Measurements from ENCODE around the gene CCDC91.
"Not testable (repeated sequence)": the region's sequence is repeated elsewhere in the genome, so short reads cannot be mapped to it uniquely, and the experiment has no call there.

CCDC91 gene

DNA sequence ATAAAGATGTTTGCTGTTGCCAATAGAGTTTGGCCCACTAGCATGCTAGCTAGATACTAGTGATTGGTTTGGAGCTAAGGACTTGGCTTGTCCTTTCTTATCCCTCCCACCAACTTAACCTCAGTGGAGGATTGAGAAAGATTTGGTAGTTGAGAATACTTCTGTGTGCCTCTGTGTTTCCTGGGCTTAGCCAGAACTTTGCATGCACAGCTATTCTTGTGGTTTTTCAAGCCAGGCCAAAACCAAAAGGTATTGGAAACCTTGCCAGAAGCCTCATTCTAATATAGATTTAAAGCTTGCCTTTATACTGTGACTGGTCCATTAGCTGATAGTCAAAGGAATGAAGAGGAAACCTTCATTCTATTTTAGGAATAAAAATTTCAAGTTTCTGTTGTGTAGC is 188.5 kb downstream of the CCDC91 start:
- DNase-seq: no peak

DNA sequence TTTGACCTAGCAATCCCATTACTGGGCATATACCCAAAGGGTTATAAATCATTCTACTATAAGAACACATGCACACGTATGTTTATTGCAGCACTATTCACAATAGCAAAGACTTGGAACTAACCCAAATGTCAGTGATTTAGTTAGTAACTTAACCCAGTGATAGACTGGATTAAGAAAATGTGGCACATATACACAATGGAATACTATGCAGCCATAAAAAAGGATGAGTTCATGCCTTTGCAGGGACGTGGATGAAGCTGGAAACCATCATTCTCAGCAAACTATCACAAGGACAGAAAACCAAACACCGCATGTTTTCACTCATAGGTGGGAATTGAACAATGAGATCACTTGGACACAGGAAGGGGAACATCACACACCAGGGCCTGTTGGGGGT is 189.5 kb downstream of the CCDC91 start:
- DNase-seq: not testable (repeated sequence)

- DNase-seq: no peak
Observed at GRCh38 chr12:28383368-28383767, 193.1 kb downstream of the CCDC91 start.

DNA sequence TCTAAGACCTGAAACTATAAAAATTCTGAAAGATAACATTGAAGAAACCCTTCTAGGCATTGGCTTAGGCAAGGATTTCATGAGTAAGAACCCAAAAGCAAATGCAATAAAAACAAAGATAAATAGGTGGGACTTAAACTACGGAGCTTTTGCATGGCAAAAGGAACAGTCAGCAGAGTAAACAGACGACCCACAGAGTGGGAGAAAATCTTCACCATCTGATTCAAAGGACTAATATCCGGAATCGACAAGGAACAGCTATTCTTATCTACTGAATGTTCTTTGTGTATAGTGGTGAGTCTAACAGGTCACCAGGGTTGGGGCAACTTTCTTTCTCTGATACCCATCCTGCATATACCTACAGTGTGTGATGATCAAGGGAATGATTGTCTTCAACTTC is 198.6 kb downstream of the CCDC91 start:
- no peak for DNase-seq

DNA sequence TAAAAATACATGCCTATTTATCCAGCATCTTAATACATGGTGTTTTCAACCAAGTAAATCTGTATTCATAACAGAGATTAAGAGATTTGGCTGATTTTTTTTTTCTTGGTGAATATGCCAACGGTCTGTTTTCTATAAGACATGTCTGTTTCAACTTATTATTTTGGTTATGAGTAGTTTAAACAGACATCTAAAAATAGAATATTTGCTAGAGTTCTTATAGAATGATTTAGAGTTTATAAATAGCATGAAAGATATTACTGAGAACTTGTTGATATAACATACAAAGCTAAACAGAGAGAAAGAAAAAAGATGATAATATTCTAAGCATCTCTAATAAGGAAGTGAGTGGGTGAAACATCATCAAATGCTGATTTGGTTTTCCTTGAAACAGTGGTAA is 199.9 kb downstream of the CCDC91 start:
- DNase-seq: no peak

- DNase-seq: no peak
Observed at GRCh38 chr12:28390761-28391385, 200.6 kb downstream of the CCDC91 start.

GRCh38 chr12:28409892-28410291 is 219.6 kb downstream of the CCDC91 start:
- no peak for DNase-seq

DNA sequence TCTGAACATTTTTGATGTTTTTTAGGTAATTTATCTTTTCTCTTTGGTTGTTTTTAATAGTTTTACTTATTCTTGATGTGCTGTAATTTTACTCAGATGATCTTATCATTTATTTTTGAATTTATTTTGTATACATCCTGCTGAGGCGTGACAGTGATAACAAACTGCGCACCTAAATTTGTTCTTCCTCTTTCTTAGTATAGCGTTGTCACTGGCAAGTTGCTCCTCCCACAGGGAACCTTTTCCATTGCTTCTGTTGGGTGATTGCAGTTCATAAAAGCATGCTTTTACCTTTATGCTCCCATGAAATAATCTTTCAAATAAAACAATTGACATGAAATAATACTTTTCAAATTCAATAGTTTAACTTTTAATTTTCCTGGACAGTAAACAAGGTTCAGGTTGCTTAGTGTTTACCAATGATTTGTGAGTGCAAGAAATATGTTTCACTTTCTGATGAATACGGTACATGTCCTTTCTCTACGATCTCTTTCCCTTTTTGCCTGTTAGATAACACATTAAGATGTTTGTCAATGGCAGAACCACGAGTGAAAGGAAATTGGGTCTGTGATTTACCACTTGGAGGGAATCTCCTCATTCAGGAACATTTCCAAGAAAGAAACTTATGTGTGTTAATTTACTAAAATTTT is 223.3 kb downstream of the CCDC91 start:
- DNase-seq: no peak

- no peak for DNase-seq
Observed at GRCh38 chr12:28415755-28416154, 225.5 kb downstream of the CCDC91 start.

DNA sequence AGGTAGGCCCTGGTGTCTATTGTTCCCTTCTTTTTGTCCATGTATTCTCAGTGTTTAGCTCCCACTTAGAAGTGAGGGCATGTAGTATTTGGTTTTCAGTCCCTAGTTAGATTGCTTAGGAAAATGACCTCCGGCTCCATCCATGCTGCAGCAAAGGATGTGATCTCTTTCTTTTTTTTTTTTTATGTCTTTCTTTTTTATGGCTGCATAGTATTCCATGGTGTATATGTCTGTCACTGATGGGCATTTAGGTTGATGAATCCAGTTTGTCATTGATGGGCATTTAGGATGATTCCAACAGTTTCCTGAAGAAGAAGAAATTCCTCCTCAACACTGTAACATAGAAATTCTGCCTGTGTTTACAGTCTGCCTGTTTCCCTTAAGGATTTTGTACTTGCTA is 231.1 kb downstream of the CCDC91 start:
- no peak for DNase-seq

DNA sequence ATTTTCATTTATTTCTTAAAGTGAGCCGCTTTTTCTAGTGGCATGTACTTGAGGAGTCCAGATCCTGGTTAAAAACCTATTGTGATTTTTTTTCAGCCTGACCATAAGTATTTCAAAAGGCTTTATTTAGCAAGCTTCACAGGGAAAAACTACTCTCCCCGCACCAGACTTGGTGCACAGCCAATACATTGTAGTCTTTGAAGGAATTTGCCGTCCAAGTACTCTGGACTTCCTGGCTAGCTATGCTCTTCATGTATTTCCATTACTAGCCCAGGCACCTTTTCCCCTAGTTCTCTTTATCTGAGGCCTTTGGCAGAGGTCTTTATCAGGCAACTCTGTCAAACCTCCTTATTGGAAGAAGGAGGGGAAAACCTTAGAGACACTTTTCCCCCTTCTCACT is 234.7 kb downstream of the CCDC91 start:
- DNase-seq: no peak

- no peak for DNase-seq
Observed at GRCh38 chr12:28425526-28425925, 235.3 kb downstream of the CCDC91 start.

GRCh38 chr12:28427046-28427445 is 236.8 kb downstream of the CCDC91 start:
- no peak for DNase-seq

DNA sequence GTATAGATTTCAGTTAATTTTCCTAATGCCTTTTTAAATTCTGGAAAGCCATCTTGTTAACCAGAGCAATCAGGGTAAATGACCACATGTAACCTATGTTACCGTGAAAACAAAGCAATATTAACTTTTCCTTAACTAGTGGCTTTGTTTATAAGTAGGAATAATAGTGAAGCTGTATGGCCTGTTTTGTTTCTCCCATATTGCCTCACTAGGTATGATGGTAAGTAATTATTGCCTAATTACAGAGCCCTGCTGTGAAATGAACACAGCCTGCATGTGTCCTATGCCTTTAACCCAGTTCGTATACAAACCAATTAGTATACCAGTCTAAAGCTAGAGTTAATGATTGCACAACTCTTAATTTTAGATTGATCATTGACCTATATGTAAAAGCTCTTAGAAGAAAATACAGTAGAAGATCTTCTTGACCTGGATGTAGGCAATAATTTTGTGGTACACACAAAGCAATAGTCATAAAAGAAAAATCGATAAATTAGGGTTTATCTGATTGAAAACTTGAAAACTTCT is 249.9 kb downstream of the CCDC91 start:
- DNase-seq: no peak

DNA sequence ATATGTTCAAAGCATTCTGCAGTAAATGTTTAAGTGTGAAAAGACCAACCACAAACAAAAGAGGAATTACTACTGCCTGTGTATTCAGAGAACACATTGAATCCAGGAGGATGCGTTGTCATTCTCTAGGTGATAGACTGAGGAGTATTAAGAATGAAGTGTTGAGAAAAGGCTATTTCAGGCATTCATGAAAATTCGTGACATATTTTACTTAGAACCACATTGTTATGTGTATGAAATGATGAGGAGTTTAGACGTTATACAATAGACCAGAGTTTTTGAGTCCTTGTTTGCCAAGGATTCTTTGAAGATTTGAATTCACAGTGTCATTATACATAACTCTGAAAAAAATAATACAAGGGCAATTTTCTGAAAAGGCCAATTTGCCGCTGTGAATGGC is 251.8 kb downstream of the CCDC91 start:
- DNase-seq: no peak

- DNase-seq: no peak
Observed at GRCh38 chr12:28443337-28443736, 253.1 kb downstream of the CCDC91 start.

GRCh38 chr12:28446031-28446430 is 255.8 kb downstream of the CCDC91 start:
- no peak for DNase-seq

GRCh38 chr12:28453686-28454085 is 263.4 kb downstream of the CCDC91 start:
- no peak for DNase-seq

DNA sequence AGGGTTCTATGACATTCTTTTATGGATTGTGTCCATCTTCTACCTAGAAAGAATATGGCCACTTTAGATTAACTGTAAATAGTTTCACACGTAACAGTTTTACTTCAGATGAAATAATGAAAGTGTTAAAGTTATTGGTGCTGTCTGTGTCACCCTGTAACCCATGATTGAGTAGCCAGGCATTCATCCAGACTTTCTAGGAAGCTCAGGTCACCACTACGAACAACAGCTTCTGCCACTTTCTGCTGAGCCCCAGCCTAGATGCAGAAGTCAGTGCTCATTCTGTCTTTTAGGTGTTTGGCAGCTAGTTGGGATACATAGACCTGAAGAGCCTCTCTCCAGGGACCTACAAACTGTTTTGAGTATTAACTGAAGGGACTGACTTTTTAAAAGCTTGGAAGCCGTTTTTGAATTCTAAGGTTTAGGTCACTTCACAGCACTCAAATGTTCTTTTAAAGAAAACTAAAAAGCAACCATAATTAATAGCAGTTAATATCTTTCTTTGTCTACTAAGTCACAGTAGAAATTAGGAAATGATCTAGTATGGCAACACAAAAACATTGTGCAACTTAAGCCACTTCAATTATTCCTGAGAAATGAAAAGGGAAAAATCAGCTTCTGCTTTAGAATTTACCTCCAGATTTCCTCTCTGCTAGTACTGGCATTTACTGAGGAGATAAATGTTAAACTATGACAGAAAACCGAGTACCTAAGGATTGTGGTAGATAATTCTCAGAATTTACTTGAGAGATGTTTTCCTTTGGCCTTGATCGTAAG is 266.9 kb downstream of the CCDC91 start:
- DNase-seq: no peak

GRCh38 chr12:28457785-28458184 is 267.5 kb downstream of the CCDC91 start:
- no peak for DNase-seq

- no peak for DNase-seq
Observed at GRCh38 chr12:28459481-28459880, 269.2 kb downstream of the CCDC91 start.

DNA sequence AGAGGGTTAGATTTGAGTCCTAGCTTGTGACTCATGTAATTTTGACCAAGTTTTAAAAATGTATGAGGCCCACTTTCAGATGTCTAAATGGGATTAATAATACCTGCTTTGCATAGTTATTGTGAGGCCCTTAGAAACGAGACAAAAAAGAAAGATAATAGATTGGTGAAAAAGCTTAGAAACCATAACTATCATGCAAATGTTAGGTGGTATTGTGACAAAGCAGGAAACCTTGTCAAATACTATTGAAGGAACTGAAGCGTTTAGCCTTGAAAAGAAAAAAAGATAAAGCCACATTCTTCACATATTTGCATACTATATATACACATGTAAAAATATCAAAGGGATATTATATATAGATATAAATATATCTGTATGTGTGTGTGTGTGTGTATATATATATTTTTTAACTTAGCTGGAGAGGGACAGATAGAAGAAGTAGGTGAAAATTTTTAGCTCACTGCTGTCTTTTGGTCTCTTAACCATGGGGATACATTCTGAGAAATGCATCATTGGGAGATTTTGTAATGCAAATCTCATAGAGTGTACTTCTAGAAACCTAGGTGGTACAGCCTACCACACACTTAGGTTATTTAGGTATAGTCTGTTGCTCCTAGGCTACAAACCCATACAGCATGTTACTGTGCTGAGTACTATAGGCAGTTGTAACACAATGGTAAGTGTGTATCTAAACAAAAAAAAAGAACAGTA is 270.3 kb downstream of the CCDC91 start:
- no peak for DNase-seq

DNA sequence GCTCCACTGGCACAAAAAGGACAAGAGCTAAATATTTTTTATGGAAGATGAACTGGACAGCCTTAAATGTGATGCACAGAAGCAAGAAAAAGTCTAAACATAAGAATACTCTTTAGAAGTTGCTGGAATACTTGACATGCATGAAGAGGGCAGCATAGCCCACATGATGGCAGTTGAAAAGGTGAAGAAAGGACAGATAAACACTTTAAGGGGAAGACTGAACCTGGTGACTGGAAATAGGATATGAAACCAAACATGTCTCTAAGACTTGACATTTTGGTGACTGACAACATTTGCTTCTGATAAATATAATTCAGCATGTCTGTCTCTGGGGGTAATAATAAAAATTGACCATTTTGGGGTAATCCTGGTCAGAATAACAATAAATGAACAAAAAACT is 273.1 kb downstream of the CCDC91 start:
- DNase-seq: no peak

Measured in CD4-positive, alpha-beta T cell treated with Interleukin-4 for 4 hours (primary cell).